ENCODE measurements around the gene PANK3.
A peak's percentile ranks its signal among the peaks of the same experiment; 100 is the strongest.
"Not testable (repeated sequence)": the region's sequence is repeated elsewhere in the genome, so short reads cannot be mapped to it uniquely, and the experiment has no call there.

The PANK3 gene

DNA sequence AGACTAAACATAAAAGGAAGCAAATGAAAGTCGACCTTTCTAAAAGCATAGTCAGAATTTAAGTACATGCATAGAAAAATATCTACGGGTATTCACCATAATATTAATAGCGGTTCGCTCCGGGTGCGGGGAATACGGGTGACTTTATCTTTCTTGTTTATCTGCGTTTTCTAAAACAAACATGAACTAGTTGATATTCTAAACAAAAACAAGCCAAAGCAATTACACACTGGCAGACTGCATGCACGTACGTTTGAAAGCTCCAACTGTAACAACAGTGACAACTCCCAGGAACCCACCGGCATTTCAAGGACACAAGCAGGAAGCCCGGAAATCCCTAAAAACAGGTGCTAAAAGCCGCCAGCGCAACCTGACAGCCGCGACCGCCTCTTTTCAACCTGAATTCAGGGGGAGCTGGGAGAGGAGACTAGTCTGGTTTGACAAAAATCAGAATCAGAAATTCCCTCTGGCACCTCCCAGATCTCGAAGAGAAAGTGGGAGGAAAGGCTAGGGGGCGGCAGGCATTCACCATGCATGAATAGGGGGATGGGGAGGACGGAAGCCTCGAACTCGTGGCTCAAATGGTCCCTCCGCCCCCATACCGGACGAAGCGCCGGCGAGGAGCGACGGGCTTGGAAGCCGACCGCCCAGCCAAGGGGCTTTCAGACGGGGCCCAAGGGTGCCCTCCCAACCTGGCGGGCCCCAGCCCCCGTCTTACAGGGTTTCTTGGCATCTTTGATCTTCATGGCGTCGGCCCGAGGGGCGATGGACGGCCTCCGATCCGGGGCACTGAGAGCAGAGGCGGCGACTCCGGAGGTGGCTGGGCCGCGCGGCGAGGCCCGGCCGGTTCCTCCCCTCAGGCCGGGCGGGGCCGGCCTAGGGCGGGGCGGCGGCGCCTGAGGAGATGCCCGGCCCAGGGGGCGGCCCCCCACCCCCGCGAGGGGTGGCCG is at the start of gene PANK3:
PANK3 (minus strand) TSS at position 831 of the 950 bp plus-strand sequence; CDS start at position 746, 85 bp downstream.
- peak in 1 of 2 experiments; percentile 5 for DNase-seq (ENCODE audit: low read depth in 2 of 2)

DNA sequence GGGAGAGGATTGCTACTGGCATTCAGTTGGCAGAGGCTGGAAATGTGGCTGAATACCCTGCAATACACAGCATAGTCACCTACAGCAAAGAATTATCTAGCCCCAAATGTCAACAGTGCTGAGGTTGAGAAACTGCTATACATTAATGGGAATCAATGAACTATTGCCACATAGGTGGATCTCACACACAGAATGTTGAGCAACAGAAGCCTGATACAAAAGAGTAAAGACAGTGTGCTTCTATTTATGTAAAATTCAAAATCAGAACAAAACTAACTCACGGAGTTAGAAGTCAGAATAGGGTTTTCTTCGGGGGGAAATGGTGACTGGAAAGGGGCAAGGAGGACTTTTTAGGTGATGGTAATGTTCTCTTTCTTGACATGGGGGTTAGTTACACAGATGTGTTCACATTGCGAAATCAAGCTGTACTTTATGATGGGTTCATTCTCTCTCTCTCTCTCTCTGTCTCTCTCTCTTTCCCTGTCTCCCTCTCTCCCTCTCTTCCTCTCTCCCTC is 45.7 kb upstream of the PANK3 start:
- DNase-seq (ENCODE audit: low read depth in 2 of 2): no peak

DNA sequence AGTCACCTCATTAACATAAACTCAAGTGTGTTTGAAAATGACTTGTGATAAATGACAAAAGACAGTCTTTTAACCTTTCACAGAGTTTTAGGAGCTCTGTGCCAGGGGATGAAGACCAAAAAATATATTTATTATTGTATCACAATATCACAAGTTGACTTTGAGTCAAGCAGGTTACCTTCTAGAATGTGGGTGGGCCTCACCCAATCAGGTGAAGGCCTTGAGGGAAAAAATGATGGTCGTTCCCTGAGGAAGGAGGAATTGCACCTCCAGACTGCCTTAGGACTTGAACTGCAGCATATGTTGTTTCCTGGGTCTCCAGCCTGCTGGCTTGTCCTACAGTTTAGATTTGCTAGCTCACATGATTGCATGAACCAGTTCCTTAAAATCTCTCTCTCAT is 41.6 kb upstream of the PANK3 start:
- no peak for DNase-seq (ENCODE audit: low read depth in 2 of 2)

DNA sequence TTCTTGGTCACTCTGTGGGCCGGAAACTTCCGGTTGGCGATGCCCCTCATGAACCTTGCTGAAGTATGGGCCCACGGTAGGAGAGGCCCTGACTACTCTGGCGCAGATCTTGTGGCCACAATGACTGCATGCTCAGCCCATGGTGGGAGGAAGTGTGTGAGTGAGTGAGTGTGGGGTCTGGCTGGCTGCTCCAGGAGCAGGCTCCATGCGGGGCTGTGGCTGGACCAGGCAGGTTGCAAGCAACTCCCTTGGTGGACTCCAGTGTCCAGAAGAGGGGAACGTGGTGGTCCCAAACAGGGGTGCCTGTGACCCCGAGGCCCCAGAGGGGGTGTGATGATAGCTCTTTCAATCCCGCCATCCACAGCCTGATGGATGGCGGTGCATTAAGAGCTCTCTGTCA is 35.5 kb upstream of the PANK3 start:
- no peak for DNase-seq (ENCODE audit: low read depth in 2 of 2)

DNA sequence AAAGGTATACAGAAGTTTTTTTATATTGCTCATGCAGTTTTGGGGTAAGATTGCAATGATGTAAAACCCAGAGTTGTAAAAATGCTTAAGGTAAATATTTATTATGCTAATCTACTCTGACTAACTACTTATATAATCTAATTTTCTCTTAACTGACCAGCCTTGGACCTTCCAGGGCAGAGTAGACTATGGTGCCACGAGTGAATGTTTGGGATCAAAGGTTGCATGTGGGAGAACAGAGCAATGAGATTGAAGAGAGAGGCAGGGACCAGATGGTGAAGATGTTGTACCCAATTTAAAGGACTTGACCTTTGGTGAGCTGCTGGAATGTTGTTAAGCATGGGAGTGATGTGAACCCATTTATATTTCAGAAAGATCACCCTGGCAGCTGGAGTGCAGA is 34.8 kb upstream of the PANK3 start:
- DNase-seq (ENCODE audit: low read depth in 2 of 2): no peak

DNA sequence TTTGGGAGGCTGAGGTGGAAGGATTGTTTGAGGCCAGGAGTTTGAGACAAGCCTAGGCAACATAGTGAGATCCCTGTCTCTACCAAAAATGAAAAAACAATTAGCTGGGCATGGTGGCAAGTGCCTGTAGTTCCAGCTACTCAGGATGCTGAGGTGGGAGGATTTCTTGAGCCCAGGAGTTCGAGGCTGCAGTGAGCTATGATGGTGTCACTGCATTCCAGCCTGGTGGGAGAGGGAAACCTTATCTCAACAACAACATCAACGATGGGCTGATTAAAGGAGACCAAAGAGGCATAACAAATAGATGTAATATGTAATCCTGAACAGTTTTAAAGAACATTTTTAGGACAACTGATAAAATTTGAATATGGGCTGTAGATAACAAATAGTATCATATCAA is 34.2 kb upstream of the PANK3 start:
- DNase-seq (ENCODE audit: low read depth in 2 of 2): no peak

DNA sequence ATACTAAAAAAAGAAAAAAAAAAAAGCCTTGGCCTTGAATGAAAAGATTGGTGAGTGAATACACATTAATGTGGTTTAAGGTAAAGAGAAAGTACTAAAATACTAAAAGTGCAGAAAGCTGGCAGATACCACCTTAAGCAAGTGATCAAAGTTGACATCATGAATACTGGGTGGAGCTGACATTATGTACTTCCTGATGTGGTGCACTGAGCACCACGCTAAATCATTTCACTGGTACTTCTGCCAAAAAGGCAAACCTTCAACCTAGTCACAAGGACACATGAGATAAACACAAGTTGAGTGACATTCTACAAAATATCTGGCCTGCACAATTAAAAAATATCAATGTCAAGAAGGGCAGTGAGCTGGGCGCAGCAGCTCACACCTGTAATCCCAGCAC is 33.8 kb upstream of the PANK3 start:
- DNase-seq (ENCODE audit: low read depth in 2 of 2): no peak

DNA sequence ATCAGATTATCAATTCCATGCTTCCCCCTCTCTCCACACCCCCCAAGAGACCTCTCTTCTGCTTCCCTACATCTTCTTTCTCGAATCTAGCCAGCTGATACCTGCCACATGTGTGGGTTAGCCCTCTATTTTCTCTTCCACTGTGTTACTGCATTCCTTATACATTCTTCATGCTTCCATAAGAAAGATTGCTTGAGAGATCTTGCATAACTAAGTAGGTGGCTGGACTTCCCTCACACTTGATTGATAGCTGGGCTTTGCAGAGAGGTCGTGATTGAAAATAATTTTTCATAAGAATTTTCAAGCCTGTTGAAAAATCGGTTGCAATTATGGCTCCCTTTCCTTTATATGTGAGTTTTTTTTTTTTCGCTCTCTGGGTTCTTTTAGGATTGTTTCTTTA is 33.0 kb upstream of the PANK3 start:
- DNase-seq (ENCODE audit: low read depth in 2 of 2): no peak

DNA sequence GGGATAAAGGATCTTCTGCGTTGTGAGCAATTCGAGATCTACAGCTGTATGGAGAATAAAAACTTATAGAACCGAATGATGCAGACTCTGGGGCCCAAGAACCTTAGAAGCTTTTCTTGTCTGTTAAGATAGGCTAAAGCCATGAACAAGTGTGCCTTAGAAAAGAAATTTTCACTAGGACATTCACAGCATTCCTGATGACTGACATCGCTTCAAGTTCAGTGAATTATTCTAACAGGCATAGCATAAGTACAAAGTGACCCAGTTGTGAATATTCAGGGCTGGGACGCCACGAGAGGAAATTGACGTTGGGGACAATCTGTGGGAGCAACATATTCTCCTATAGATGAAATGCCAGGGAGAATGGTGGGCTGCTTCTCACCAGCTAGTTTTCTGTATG is 32.0 kb upstream of the PANK3 start:
- DNase-seq (ENCODE audit: low read depth in 2 of 2): no peak

DNA sequence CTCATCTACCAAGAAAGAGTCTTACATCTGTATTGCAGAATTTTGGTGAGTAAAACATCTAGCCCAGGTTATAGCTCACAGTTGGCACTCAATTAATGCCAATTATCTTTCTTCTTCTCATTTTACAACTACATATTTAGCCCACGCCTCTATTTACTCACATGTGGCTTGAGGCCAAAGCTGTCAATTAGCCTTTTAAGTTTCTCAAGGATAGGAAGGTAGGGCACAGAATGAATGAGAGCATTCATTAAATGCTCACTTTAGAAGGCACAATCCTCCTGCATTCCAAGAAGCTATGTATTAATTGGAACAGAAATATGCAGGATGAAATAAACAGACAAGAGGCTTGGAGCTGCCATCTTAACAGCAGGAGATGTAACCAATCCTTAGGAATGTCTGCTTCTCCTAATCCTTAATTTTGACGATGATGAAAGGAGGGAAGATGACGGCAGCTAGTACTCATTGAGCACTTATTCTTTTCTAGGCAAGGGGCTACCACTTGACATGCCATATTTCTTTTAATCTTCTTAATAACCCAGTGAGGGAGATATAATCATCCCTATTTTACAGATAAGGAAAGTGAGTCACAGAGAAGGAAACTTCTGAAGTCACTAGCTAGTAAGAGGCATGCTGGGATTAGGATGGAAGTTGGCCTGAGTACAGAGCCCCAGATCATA is 30.8 kb upstream of the PANK3 start:
- DNase-seq (ENCODE audit: low read depth in 2 of 2): no peak

DNA sequence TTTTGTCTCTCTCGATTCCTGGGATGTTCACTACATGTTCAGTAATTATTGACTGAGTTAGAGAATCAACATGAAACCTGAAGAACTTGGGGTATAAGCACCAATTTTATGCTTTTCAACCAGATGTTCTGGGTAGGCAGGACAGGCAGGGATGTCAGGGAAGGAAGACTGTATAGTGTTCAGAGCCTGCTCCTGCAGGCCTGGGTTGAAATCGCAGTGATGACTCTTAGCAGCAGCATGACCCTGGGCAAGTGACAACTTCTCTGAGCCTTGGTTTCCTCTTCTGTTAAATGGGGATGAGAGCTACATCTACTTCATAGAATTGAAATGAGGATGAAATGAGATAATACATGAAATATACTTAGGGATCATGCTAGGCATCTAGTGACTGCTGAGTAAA is 29.7 kb upstream of the PANK3 start:
- DNase-seq (ENCODE audit: low read depth in 2 of 2): no peak

DNA sequence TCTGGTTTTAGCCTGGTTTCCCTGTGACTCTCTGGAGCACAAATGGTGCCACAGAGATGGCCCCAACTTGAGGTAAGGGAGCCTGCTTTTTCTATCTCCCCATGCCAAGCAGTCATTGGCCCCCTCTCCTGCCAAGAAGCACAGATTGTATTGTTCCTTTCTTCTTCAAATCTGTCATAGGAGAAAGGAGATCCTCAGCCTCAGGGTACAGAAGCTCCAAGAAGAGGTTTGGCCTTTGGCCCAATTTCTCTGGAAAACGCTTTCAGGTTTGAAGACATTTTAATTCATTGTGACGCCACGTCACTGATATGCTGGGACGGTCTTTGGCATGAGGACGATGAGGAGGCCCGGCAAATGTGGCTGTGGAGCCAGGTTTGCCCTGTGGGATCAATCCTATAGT is 29.2 kb upstream of the PANK3 start:
- no peak for DNase-seq (ENCODE audit: low read depth in 2 of 2)

DNA sequence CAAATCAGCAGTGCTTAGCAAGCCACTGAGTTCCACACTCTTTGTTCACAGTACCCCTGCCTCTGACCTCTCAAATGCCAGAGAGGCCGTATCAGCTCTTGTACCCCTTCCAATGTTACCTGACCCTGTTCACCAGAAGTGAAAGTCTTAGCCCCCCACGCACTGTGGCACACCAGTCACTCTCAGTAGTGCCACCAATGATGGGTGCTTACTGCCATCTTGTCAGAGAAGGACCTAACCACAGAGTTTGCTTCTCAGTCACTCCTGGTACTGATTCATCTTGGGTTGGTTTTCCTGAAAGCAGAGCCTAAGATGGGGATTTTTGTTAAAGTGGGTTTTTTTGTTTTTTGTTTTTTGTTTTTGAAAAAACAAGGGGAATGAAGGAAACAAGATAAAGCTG is 28.8 kb upstream of the PANK3 start:
- DNase-seq (ENCODE audit: low read depth in 2 of 2): no peak

DNA sequence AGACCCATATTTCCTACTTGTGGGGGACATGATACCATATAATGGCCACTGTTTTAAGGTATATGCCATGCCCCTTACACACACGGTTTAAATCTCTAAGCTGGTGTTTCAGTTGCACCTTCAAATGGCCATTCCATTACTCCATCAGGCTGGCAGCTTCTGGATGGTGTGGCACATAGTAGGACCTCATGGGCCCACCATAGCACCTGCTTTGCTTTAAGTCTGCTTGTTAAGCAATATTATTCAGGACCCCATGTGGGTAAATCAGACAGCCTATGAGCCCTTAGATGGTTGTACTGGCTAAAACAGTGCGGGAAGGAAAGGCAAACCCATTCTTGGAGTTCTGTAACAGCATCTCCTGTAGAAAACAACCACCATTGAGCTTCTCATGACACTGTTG is 27.4 kb upstream of the PANK3 start:
- DNase-seq (ENCODE audit: low read depth in 2 of 2): no peak

DNA sequence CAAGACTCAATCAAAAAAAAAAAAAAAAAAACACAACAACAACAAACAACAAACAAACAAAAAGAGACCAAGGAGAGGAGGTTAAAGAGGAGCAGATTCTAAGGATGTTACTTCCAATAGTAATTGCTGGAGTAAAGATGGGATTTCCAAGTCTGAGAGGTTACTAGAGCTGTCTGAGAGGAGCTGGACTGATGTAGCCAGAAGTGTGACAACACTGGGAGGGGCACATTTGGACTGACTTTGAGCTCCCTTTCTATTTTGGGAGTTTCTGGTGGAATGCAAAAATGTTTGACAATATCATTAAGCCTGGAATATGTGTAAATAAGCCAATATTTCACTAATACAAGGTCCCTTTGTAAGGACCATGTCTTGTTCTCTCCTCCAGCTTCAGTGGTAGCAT is 25.3 kb upstream of the PANK3 start:
- no peak for DNase-seq (ENCODE audit: low read depth in 2 of 2)

DNA sequence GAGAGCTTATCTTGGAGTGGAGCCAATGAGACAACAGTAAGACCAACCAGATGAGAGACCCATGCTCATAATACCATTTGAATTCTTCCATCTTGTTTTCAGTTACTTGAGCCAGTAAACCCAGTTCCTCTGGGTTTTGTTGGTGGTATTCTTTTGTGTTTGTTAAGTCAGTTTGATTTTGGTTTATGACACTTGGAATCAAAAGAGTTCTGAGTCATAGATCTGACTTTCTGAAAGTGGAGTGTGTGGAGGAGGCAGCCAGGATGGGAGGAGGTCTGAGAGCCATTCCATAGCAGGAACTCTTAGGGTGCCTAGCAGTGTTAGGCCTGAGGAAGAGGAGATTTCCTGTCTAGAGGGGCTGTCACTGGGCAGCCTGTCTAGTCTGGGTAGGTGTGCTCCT is 24.6 kb upstream of the PANK3 start:
- no peak for DNase-seq (ENCODE audit: low read depth in 2 of 2)

DNA sequence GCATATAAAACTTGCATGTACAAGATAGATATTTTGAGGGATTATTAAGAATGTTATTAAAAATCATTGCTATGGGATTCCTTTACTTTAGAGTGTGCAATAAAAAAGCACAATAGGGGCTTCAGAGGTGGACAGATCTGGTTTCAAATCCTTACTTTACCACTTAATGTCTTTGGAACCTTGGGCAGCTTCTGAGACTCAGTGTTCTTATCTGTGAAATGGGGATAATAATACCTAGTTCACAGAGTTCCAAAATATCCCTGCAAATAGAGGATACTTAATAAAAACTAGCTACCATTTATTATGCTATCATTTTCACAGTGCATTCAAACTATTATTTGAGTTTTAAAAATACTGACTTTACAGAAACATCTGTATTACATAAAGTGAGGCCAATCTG is 23.3 kb upstream of the PANK3 start:
- no peak for DNase-seq (ENCODE audit: low read depth in 2 of 2)

DNA sequence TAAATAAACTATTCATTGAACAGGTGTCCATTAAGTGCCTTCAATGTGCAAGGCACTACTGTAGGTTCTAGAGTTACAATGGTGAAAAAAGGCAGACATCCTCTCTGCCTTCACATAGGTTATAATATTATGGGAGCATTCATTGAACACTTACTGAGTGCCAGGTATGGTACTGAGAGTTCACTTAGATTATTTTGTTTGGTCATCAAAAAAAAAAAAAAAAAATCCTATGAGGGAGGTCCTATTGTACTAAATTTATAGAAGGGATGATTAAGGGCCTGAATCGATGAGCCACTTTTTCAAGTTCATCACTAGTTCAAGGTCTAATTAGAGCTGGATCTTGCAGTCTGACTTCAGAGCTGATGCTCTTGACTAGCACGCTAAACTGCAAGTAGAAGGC is 22.8 kb upstream of the PANK3 start:
- no peak for DNase-seq (ENCODE audit: low read depth in 2 of 2)

DNA sequence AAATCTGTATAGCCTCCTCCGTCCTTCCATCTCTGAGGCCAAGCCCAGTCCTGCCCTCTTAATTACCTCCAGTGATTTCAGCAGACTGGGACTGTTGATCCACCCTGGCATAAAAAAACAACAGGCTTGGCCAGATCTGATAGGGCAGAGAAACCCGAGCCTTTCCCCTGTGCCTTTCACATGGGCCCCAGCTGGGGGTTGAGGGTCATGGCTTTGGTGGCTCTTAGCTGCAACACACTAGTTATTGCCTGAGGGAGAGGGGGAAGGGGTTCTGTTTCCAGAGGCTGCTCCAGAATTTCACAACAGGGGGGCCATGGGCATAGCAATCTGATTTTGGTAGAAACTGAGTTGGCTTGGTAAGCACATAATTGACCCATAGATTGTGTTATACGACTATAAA is 21.2 kb upstream of the PANK3 start:
- no peak for DNase-seq (ENCODE audit: low read depth in 2 of 2)

DNA sequence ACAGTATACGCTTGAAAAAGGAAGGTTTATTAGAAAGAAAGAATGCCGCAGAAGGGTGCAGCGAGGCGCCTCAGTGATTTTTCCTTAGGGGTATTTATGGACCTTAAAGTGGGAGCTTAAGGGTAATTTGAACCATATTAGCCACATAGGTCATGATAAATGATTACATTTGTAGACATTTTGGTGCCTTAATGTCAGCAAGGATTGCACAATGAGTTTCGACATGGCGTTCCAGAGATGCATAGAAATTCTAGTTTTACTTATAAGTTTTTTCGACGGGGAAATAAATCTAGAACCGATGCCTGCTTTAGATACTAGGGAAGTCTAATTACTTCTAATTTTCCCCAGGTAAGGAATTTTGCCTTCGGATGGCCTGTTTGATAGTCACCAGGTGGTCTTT is 20.7 kb upstream of the PANK3 start:
- DNase-seq (ENCODE audit: low read depth in 2 of 2): no peak

DNA sequence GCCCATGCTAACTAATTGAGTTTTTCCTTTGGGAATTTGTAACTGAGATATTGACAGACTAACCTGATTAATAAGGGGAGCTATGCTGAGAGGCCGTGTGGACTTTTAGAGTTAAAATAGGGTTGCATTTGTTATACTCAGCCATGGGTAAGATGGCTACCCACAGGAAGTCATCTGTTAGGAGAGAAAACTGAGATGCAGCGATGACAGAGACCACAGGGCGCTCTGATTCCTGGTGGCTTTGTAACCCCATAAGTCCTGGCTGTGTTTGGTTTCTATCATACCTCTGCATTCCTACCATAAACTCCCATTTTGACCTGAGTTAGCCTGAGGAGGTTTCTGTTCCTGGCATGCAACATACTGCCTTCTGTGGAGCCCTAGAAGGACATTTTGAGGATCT is 19.5 kb upstream of the PANK3 start:
- DNase-seq (ENCODE audit: low read depth in 2 of 2): no peak

DNA sequence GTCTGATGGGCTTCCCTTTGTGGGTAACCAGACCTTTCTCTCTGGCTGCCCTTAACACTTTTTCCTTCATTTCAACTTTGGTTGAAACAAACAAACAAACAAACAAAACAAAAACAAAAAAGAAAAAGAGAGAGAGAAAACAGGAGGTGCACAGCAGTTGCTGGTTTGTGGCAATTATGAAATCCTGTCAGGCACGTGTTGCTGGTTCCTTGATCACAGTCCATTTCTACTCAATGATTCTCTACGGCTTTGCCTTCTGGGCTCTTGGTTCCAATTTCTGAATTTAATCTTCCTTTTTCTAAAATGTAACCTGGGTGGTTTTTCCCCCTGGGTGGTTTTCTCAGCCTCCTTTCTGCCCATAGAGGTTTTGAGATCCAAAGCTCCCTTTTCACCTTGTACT is 17.8 kb upstream of the PANK3 start:
- DNase-seq (ENCODE audit: low read depth in 2 of 2): no peak

DNA sequence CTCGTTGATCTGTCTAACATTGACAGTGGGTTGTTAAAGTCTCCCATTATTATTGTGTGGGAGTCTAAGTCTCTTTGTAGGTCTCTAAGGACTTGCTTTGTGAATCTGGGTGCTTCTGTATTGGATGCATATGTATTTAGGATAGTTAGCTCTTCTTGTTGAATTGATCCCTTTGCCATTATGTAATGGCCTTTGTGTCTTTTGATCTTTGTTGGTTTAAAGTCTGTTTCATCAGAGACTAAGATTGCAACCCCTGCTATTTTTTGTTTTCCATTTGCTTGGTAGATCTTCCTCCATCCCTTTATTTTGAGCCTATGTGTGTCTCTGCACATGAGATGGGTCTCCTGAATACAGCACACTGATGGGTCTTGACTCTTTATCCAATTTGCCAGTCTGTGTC is 17.0 kb upstream of the PANK3 start:
- DNase-seq (ENCODE audit: low read depth in 2 of 2): not testable (repeated sequence)

All from stimulated activated CD4-positive, alpha-beta T cell treated with anti-CD3 and anti-CD28 coated beads, Interleukin-12 subunit alpha, Interleukin-12 subunit beta, amount 100 ng/mL, for 24 hours (primary cell).